Measurements from ENCODE around the gene GALNT10.

GALNT10 gene

DNA sequence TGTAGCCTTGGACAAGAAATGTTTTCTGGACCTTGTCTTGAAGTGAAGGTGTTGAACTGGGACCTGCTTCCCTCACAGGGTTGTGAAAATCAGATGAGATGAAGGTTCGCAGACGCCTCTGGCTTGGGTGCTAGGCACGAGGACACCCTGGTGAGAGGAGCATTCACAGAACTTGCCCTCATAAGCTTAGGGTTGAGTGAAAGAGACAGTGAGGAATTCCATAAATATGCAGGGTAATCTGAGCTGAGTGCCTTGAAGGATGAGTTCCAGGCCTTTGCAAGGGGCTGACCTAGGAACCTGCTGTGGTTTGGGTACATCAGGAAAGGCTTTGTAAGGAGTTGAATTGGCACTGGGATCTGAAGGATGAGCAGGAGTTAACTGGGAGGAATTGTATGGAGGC, 179.6 kb downstream of the GALNT10 start:
- TF ChIP-seq, protein P1, sequence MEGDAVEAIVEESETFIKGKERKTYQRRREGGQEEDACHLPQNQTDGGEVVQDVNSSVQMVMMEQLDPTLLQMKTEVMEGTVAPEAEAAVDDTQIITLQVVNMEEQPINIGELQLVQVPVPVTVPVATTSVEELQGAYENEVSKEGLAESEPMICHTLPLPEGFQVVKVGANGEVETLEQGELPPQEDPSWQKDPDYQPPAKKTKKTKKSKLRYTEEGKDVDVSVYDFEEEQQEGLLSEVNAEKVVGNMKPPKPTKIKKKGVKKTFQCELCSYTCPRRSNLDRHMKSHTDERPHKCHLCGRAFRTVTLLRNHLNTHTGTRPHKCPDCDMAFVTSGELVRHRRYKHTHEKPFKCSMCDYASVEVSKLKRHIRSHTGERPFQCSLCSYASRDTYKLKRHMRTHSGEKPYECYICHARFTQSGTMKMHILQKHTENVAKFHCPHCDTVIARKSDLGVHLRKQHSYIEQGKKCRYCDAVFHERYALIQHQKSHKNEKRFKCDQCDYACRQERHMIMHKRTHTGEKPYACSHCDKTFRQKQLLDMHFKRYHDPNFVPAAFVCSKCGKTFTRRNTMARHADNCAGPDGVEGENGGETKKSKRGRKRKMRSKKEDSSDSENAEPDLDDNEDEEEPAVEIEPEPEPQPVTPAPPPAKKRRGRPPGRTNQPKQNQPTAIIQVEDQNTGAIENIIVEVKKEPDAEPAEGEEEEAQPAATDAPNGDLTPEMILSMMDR (IDR thresholded peaks at IDR 0.05; ENCODE audit: low read length, missing control alignments): no peak
- DNase-seq (ENCODE audit: low read depth): no peak
- no peak overlapping the region for H3K4me3 ChIP-seq (replicated peaks; ENCODE audit: low read depth, low read length)

DNA sequence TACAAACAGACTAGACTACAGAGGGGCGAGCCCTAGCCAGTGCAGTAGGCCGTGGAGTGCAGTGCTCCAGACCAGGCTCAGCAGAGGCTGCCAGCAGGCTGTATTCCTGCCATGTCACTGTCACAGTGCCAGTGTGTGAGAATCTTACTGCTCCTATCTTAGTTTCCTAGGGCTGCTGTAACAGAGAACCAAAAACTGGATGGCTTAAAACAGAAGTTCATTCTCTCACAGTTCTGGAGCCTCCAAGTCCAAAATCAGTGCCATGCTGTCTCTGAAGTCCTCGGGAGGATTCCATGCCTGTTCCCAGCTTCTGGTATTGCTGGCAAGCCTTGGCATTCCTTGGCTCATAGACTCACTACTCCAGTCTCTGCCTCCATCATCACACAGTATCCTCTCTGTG, 180.3 kb downstream of the GALNT10 start:
- TF ChIP-seq, protein P1 (IDR thresholded peaks at IDR 0.05; ENCODE audit: low read length, missing control alignments): no peak
- no peak for DNase-seq (ENCODE audit: low read depth)

DNA sequence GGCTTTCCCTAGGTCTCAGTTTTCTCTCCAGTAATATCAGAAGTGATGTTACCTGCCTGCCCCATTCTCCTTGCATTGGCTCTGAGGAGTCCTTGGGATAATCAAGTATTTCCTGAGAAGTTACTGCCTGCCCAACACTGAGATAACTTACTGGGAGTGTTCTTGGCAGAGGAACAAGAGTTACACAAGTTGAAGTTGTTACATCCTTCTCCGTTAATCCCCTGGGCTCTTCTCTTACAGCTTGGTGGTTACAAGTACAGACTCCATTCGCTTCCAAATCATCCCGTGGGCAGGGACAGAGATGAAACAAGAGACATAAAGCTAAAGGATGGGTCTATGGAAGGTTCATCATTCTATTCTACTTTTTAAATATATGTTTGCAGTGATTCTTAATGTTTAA, 181.2 kb downstream of the GALNT10 start:
- no peak overlapping the region for H3K4me3 ChIP-seq (replicated peaks; ENCODE audit: low read depth, low read length)
- peak; percentile 93 for DNase-seq (ENCODE audit: low read depth)
- TF ChIP-seq, protein P1 (IDR thresholded peaks at IDR 0.05; ENCODE audit: low read length, missing control alignments): no peak

More for the DNA sequence above, 180.3 kb downstream of the GALNT10 start:
- H3K4me3 ChIP-seq (replicated peaks; ENCODE audit: low read depth, low read length): no peak overlapping the region

DNA sequence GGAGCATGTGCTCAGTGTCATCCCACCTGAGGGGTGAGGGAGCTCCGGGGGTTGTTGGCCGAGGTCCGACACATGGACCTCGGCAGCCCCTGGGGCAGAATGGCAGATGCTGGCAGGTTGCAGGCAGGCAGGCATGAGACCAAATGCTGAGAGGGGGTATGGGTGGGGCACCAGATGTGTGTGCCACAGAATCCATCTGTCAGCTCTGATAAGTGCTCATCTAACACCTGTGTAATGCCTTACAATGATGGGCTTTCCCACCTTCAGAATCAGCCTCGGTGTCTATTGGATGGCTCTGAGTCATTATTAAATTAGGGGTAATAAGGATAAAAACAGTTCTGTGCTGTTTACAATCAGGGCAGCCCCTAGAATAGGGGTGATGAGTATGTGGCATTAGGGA, 182.1 kb downstream of the GALNT10 start:
- TF ChIP-seq, protein P1 (IDR thresholded peaks at IDR 0.05; ENCODE audit: low read length, missing control alignments): no peak
- H3K4me3 ChIP-seq (replicated peaks; ENCODE audit: low read depth, low read length): no peak overlapping the region

DNA sequence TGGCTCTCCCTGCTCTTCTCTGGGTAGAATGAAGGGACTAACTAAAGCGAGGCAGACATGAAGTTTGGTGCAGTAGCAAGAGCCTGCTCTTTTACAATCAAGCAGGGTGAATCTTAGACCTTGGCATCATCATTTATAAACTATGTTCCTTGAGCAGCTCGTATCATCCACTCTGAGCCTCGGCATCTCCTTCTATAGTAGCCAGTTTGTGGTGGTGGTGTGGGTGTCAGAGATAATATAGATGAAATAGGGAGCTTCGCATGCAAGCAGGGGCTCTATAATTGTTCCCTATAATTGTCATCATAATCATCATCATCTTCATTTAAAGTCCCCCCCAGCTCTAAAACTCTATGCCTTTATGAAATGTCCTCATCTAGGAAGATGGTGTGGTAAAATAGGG, 182.8 kb downstream of the GALNT10 start:
- no peak overlapping the region for H3K4me3 ChIP-seq (replicated peaks; ENCODE audit: low read depth, low read length)
- TF ChIP-seq, protein P1 (IDR thresholded peaks at IDR 0.05; ENCODE audit: low read length, missing control alignments): no peak
- DNase-seq (ENCODE audit: low read depth): no peak

More for the DNA sequence above, 182.1 kb downstream of the GALNT10 start:
- no peak for DNase-seq (ENCODE audit: low read depth)

DNA sequence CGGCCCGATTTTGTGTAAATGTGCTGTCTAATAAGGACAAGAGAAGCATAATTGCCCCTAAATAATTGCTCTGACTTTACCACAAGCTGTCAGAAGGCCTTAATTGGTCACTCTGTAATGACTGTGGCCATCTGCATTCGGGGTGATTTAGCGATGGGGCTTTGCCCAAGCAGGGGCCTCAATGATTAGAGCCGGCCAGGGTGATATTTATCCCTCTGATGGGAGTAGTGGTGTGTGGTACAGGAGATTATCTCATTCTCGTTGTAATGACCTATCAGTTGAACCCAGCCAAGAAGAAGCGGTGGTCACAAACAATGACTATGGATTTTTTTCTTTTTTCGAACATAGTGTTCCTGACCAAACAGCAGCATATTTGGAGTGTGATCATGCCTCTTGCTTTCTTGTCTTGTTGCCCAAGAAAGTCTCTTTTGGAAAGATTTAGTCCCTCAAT, 183.2 kb downstream of the GALNT10 start:
- no peak overlapping the region for H3K4me3 ChIP-seq (replicated peaks; ENCODE audit: low read depth, low read length)
- DNase-seq (ENCODE audit: low read depth): no peak
- TF ChIP-seq, protein P1 (IDR thresholded peaks at IDR 0.05; ENCODE audit: low read length, missing control alignments): no peak

DNA sequence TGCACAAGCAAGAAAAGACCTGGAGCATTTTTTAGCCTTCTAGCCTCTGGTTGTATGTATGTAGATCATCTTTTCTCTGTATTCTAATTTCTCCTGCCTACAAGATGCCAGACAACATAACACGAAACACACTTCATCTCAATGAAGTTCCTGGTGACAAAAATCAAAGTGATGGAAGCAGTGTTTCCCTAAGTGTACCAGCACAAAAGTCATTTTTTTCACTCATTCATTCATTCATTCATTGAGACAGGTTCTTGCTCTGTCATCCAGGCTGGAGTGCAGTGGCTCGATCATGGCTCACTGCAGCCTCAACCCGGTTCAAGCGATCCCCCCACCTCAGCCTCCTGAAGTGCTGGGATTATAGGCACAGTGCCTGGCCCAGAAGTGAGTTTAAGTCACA, 183.7 kb downstream of the GALNT10 start:
- TF ChIP-seq, protein P1 (IDR thresholded peaks at IDR 0.05; ENCODE audit: low read length, missing control alignments): no peak
- no peak overlapping the region for H3K4me3 ChIP-seq (replicated peaks; ENCODE audit: low read depth, low read length)
- no peak for DNase-seq (ENCODE audit: low read depth)

Measured in fibroblast of pulmonary artery (primary cell).